Measurements from ENCODE around the gene UNC50. TPM values are rescaled to one million over a fixed set of nuclear protein-coding genes. Genes with fewer than 3 reads are reported as not detected.

Gene UNC50
- total RNA-seq, 1 donor from 2014 or later, result 49.4 TPM

DNA sequence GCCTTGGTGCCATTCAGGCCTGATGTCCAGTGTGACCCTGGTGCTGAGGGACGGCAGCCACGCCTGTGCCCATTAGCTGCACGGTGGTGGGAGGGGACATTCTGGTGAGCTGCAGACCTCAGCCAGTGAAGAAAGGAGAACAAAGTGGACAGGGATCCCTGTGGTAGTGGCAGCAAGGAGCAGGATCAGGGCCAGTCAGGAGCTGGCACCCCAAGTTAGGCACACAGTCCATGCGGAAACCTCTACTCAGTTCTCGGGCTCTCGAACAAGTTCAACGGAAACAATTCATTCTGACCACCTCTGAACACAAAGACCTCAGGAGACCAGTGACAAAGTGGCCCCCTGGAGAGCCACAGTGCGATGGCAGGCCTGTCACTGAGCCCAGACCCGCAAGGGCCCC is 30.2 kb upstream of the UNC50 start:
- peaks cover 5% of the 10 kb centered on the region for H3K36me3 Mint-ChIP-seq
- H3K4me1 Mint-ChIP-seq (ENCODE audit: unreplicated experiment), result no peaks in the 10 kb centered on the region
- DNase-seq (ENCODE audit: extremely low spot score, unreplicated experiment), result no peak
- no peaks in the 10 kb centered on the region for H3K27me3 Mint-ChIP-seq
- peak overlapping the region; percentile 18 for H3K27ac Mint-ChIP-seq
- no peak overlapping the region for H3K4me3 Mint-ChIP-seq
- TF ChIP-seq, protein P1, sequence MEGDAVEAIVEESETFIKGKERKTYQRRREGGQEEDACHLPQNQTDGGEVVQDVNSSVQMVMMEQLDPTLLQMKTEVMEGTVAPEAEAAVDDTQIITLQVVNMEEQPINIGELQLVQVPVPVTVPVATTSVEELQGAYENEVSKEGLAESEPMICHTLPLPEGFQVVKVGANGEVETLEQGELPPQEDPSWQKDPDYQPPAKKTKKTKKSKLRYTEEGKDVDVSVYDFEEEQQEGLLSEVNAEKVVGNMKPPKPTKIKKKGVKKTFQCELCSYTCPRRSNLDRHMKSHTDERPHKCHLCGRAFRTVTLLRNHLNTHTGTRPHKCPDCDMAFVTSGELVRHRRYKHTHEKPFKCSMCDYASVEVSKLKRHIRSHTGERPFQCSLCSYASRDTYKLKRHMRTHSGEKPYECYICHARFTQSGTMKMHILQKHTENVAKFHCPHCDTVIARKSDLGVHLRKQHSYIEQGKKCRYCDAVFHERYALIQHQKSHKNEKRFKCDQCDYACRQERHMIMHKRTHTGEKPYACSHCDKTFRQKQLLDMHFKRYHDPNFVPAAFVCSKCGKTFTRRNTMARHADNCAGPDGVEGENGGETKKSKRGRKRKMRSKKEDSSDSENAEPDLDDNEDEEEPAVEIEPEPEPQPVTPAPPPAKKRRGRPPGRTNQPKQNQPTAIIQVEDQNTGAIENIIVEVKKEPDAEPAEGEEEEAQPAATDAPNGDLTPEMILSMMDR (conservative IDR thresholded peaks at IDR 0.05), result no peak
- no peaks in the 10 kb centered on the region for H3K9me3 Mint-ChIP-seq

DNA sequence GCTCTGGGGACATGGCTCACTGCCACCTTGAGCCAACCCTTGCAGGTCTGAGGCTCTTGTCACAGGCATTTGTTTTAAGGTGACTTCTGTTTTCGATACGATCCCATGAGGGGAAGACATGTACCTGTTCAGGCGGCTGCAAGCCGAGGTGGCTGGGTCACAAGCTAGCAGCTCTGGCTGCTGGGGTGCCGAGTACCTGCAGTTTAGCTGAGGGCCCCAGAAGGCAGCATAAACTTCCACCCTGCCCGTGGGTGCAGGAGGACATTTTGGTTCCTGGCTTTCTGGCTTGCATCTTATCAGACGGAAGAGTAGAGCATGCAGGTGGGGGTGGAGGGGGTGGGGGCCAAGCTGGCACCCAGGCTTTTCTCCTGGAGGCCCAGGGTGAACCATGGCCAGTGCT is 28.5 kb upstream of the UNC50 start:
- no peaks in the 10 kb centered on the region for H3K9me3 Mint-ChIP-seq
- H3K36me3 Mint-ChIP-seq, result peaks cover 5% of the 10 kb centered on the region

DNA sequence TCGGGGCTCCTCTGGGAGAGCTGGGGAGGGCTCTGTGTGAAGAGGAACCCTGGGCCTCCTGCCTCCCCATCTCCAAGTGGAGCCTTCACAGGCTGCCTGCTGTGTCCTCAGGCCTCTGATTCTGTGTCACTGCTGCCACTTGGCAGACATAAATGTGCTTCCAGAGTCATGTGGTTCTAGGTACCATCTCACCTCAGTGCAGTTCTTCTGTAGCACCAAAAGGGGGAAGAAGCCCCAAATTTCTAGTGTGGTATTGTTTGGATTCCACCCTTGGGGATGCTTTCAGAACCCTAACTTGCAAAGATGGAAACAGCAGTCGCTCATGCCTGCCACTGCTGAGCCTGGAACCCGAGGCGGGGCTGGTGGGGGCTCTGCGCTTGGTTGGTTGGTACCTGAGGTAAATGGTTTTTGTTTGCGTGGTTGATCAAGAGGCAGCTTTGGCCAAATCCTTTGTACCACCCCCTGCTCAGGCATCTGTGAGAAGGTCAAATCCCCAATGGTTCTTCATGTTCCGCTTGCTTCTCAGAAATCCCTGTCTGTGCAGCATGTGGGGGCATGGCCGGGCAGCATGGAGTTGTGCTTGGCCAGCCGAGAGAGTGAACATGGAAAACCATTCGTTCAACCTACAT is 27.6 kb upstream of the UNC50 start:
- DNase-seq (ENCODE audit: extremely low spot score, unreplicated experiment), result no peak
- H3K9me3 Mint-ChIP-seq, result no peaks in the 10 kb centered on the region

More for the DNA sequence above, 28.5 kb upstream of the UNC50 start:
- Mint-ChIP-seq H3K27me3 (no peaks in the 10 kb centered on the region), H3K27ac (no peak overlapping the region), H3K4me3 (no peak overlapping the region), H3K4me1 (ENCODE audit: unreplicated experiment) (peaks cover 8% of the 10 kb centered on the region)
- TF ChIP-seq, protein P1 (conservative IDR thresholded peaks at IDR 0.05), result no peak
- no peak for DNase-seq (ENCODE audit: extremely low spot score, unreplicated experiment)

DNA sequence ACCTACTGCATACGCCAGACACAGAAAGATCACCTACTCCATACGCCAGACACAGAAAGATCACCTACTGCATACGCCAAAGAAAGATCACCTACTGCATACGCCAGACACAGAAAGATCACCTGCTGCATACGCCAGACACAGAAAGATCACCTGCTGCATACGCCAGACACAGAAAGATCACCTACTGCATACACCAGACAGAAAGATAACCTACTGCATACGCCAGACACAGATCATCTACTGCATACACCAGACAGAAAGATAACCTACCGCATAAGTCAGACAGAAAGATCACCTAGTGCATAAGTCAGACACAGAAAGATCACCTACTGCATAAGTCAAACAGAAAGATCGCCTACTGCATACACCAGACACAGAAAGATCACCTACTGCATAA is 25.9 kb upstream of the UNC50 start:
- TF ChIP-seq, protein P1 (conservative IDR thresholded peaks at IDR 0.05), result no peak
- Mint-ChIP-seq H3K27ac (no peak overlapping the region), H3K36me3 (peaks cover 5% of the 10 kb centered on the region), H3K27me3 (no peaks in the 10 kb centered on the region), H3K9me3 (no peaks in the 10 kb centered on the region), H3K4me1 (ENCODE audit: unreplicated experiment) (peaks cover 8% of the 10 kb centered on the region), H3K4me3 (no peak overlapping the region)
- DNase-seq (ENCODE audit: extremely low spot score, unreplicated experiment), result no peak

More for the DNA sequence above, 27.6 kb upstream of the UNC50 start:
- peaks cover 8% of the 10 kb centered on the region for H3K4me1 Mint-ChIP-seq (ENCODE audit: unreplicated experiment)
- H3K36me3 Mint-ChIP-seq, result peaks cover 5% of the 10 kb centered on the region
- H3K27me3 Mint-ChIP-seq, result no peaks in the 10 kb centered on the region
- H3K27ac Mint-ChIP-seq, result no peak overlapping the region
- H3K4me3 Mint-ChIP-seq, result no peak overlapping the region
- TF ChIP-seq, protein P1 (conservative IDR thresholded peaks at IDR 0.05), result no peak

DNA sequence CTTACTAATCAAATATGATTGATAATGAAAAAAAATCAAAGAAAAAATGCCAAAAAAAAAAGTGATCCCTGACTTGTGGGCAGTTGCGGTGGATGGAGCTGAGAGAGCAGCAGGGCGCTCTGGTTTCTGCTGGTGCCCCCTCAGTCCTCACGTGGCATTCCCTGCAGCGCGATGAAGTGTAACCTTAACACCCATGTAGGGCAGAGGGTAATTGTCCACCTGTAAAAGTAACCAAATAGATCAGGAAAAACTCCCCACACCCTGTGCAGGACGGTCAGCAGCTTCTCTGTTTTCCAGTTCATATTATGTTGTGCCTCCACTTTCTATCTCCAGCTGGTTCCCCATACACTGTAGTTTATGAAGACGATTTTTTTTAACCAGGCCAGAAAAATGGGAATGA is 25.1 kb upstream of the UNC50 start:
- no peak for DNase-seq (ENCODE audit: extremely low spot score, unreplicated experiment)
- Mint-ChIP-seq H3K4me3 (no peak overlapping the region), H3K9me3 (no peaks in the 10 kb centered on the region), H3K36me3 (peaks cover 5% of the 10 kb centered on the region), H3K27ac (no peak overlapping the region), H3K4me1 (ENCODE audit: unreplicated experiment) (peaks cover 8% of the 10 kb centered on the region), H3K27me3 (no peaks in the 10 kb centered on the region)
- TF ChIP-seq, protein P1 (conservative IDR thresholded peaks at IDR 0.05), result no peak
